ENCODE data around the gene GAPVD1.
"Not testable (repeated sequence)": the region's sequence is repeated elsewhere in the genome, so short reads cannot be mapped to it uniquely, and the experiment has no call there.

Gene GAPVD1

DNA sequence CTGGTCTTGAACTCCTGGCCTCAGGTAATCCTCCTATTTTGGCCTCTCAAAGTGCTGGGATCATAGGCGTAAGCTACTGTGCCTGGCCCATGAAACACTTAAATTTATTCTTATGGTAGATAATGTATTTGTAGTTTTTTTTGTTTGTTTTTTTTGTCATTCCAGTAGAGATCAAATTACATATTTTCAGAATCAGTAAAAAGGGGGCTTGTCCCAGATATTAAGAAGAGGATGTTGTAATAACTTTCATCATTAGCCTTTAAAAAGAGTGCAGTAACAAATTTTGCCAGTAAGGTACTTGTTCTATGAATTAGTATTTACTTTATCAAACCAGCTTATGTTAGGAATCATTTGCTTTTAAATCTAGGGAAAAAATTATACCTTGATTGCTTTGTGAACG is 42.6 kb downstream of the GAPVD1 start:
- DNase-seq (ENCODE audit: low read depth), result no peak

DNA sequence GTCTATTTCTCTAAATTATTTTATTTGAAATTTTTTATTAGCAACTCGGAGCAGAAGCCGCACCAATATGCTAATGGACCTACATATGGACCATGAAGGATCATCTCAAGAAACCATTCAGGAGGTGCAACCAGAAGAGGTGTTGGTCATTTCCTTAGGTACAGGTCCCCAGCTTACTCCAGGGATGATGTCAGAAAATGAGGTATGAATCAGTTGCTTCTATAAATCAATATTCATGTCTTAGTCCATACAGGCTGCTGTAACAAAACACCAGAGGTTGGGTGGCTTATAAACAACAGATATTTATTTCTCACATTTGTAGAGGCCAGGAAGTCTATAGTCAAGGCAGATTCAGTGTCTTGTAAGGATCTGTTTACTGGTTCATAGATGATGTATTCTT is 50.8 kb downstream of the GAPVD1 start:
- no peak for DNase-seq (ENCODE audit: low read depth)

DNA sequence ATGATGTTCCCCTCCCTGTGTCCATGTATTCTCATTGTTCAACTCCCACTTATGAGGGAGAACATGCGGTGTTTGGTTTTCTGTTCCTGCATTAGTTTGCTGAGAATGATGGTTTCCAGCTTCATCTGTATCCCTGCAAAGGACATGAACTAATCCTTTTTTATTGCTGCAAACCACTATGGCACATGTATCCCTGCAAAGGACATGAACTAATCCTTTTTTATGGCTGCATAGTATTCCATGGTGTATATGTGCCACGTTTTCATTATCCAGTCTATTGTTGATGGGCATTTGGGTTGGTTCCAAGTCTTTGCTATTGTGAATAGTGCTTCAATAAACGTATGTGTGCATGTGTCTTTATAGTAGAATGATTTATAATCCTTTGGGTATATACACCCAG is 54.7 kb downstream of the GAPVD1 start:
- DNase-seq (ENCODE audit: low read depth), result not testable (repeated sequence)

DNA sequence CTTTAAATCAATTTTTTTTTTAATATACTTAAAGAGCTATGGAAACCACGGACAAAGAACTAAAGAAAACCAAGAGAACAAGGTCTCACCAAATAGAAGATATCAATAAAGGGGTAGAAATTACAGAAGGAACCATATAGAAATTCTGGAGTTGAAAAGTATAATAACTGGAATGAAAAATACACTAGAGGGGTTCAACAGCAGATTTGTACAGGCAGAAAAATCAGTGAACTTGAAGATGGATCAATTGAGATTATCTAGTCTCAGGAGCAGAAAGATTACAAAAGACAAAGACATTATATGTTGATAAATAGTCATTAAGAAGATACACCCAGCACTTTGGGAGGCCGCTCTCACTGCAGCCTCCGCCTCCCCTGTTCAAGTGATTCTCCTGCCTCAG is 56.1 kb downstream of the GAPVD1 start:
- DNase-seq (ENCODE audit: low read depth), result no peak

DNA sequence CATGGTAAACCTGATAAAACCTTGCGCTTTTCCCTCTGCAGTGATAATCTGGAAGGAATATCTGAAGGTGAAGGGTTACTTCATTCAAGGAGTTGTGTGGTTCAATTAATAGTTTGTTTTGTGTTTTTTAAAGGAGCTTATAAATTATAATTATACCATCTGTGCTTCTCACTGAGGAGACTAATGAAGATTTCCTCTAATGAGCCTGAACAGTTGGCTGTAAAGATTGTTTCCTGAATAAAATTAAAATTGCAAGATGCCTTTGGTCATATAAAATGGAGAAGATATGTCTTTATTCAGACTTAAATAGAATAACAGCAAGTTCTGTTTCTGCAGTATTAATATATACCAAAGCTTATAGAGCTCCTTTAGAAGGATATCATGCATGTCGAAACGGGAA is 59.9 kb downstream of the GAPVD1 start:
- DNase-seq (ENCODE audit: low read depth), result no peak

DNA sequence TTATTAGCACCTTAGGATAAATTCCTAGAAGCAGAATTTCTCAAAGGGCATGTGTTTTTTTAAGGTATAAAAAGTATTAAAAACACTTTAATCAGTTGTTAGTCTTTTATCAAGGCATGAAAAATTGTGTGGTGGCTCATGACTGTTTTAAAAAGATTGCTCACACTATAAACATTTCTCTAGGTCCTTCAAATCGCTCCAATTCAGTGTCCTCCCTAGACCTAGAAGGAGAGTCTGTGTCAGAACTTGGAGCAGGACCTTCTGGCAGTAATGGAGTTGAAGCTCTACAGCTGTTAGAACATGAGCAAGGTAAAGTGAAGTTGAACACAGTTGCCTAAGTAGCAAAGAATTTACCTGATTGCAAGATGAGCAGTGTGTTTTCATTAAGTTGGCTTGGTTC is 62.0 kb downstream of the GAPVD1 start:
- no peak for DNase-seq (ENCODE audit: low read depth)

DNA sequence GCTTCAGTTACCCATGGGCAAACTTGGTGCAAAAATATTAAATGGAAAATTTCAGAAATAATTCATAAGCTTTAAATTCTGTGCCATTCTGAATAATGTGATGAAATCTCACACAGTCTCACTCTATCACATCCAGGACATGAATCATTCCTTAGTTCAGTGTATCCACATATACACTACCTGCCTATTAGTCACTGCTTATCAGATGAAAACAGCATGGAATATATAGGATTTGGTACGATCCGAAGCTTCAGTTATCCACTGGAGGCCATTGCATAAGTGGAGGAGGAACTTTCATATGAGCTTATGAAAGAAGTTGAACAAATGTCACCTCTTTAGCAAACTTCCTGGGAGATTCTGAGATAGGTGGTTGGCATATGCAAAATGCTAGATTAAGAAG is 64.2 kb downstream of the GAPVD1 start:
- no peak for DNase-seq (ENCODE audit: low read depth)

DNA sequence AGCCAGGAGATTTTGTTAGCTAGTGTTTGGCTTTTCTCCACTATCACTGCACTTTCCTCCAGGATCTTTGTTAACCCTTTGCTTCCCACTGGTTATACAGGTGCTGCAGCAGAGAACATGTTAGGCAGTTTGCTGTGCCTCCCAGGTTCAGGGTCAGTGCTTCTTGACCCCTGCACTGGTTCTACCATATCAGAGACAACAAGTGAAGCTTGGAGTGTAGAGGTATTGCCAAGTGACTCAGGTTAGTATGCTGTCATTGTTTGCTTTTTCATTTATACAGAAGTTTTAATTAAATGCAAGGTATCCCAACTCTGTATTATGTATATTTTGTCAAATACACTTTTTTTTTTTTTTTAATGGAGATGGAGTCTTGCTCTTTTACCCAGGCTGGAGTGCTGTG is 68.4 kb downstream of the GAPVD1 start:
- no peak for DNase-seq (ENCODE audit: low read depth)

DNA sequence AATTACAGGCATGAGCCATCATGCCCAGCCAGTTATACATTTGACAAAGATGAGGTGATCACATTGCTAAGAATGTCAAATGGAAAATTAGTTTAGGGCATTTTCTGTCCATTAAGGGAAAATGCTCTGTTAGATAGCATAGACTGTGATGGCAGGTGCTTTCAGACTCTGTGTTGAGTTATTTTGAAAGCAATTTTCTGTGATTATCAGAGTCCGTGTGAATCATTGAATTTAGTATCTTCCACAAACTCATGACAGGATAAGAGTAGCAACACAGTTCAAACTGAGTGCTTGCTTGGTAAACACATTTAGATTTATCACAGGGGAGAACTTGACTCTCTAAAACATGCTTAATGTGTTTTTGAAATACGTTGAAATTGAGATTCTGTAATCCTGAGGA is 69.0 kb downstream of the GAPVD1 start:
- DNase-seq (ENCODE audit: low read depth), result no peak

DNA sequence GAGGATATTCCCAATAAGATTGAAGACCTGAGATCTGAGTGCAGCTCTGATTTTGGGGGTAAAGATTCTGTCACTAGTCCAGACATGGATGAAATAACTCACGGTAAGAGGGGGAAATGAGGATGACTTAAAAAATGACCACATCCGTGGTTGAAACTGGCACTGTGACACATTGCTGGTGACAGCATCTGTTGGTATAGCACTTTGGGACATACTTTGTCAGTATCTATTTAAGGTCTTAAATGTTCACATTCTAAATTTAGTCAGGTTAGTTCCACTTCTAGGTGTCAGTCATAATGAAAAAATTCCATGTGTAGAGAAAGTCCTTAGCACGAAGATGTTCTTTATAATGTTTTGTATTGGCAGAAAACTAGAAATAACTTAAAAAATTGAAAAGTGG is 70.9 kb downstream of the GAPVD1 start:
- DNase-seq (ENCODE audit: low read depth), result no peak

DNA sequence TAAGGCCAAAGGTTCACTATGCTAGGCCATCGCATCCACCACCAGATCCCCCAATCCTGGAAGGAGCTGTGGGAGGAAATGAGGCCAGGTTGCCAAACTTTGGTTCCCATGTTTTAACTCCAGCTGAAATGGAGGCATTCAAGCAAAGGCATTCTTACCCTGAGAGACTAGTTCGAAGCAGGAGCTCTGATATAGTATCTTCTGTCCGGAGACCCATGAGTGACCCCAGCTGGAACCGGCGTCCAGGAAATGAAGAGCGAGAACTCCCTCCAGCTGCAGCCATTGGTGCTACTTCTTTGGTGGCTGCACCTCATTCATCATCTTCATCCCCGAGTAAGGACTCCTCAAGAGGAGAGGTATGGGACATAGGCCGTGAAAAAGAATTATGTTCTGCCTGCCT is 75.6 kb downstream of the GAPVD1 start:
- no peak for DNase-seq (ENCODE audit: low read depth)

DNA sequence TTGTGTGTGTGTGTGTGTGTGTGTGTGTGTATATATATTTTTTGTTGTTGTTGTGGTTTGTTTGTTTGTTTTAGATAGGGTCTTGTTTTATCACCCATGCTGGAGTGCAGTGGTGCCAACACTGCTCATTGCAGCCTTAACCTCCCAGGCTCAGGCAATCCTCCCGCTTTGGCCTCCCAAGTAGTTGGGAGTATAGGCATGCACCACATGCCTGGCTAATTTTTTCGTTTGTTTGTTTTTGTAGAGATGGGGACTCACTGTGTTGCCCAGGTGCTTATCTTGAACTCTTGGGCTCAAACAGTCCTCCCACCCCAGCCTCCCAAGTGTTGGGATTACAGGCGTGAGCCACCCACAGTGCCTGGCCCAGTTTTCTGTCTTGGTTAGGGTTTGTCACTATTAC is 77.3 kb downstream of the GAPVD1 start:
- no peak for DNase-seq (ENCODE audit: low read depth)

DNA sequence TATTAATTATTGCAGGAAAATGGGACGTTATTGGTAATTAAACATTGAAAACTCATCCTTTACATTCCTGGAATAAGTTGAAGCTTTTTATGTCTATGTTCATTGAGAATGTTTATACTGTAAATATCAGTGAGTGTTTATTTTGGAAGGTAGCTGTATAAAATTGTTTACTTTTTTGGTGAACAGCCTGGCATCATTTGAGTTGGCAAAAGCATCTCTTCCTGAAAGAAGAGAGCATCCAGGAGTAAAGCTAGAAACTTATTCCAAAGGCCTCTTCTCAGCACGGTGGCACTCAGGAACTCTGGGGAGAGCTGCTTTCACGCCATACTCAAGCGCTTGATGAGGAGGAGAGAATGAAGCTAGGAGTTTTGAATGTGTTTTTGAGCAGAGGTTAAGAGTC is 79.9 kb downstream of the GAPVD1 start:
- no peak for DNase-seq (ENCODE audit: low read depth)

DNA sequence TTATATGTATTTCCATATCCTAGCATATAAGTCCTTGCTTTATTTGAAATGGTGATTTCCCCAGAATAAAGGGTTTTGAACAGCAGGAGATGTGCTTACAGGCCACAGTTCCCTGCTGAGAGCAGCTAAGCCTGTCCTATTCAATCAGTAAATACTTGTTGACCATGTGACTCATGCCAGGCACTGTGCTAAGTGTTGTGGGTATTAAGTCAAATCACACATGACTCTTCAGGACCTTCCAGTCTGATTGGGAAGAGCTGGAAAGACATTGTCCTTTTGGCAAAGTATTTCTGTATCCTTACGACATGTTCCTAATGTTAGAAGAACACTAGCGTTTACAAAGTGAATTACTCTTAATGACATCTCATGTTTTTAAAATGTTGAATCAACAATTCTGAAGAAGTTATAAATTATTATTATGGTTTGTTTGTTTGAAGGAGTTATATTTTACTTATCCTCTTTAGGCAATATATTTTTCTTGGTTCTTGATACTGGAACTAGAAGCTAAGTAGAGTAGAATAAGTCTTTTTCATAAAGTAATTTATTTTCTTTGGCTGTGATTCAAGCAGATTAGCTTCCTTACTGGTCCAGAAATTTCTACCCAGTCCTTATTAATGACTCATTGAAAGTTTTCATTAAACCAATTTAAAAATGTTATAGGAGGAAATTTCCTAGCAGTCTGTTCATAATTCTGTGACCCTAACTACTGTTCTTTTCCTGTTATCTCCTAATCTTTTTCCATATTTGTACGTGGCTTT is 82.1 kb downstream of the GAPVD1 start:
- no peak for DNase-seq (ENCODE audit: low read depth)

DNA sequence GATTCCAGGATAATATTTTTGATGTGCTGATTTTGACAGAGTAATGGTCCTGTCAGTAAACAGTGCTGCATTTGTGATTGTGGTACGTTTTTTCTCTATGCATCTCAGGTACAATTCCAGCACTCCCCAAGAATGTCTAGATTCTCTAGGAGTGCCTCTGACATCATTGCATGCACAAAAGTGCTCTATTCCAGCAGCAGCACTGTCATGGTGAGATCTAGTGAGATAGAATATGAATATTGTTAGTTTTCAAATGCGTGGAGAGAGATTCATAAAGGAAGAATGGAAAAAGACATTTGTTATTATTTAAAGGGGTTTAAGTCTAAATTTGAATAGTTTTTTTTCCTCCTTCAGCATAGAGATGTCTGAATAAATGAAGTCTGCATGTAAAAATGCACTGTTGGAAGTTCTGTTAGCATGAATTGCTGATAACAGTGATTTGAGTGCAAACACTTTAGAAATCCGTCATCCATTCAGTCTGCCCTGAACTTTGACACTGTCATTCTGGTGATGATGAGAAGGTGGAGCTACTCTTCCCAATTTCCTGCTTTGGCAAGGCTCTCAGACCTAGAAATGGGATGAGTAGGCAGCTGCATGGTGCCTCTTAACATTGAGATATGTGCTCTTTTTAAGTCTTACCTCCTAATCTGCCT is 84.6 kb downstream of the GAPVD1 start:
- no peak for DNase-seq (ENCODE audit: low read depth)

DNA sequence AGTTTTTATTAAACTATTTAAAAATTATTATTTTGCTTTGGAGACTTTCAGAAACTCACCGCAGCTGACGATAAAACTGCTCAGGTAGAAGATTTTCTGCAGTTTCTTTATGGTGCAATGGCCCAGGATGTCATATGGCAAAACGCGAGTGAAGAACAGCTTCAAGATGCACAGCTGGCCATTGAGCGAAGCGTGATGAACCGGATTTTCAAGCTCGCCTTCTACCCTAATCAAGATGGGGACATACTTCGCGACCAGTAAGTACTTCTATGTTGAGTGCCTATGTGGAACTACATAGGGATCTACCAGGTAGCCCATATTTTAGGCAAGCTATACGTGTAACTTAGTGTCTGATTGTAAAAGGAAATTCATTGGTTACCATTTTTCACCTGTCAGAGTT is 94.0 kb downstream of the GAPVD1 start:
- no peak for DNase-seq (ENCODE audit: low read depth)

DNA sequence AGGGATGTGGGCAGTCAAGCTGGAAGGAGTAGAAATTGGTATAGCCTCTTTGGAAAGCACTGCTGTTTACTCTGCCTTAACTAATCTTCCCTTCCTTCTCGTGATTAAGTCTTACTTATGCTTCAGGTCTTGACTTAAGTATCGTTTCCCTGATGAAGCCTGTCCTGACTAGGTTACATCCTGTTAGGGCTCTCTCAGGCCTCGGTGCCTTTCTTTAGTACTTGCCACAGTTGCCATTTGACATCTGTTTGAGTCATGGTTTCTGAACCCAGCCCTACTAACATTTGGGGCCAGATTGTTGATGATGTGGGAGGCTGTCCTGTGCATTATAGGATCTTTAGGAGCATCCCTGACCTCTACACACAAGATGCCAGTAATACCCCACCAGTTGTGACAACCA is 94.4 kb downstream of the GAPVD1 start:
- DNase-seq (ENCODE audit: low read depth), result no peak

DNA sequence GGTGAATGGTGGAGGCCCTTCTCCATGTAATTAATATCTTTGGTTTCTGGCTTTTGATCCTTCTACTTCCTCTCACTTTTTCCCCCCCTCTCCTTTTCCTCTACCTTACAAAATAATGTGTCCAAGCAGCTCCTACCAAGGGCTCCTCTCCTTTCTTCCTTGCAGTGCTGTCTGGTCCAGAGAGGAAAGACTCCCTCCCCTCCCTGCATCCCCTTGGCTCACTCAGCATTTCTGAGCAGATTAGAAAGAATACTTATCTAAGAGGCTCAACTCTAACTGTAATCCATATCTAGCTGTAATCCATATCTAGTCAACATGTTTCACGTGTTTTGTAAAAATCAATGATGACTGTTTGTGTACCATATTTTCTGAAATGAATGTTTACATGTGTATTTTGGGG is 97.4 kb downstream of the GAPVD1 start:
- no peak for DNase-seq (ENCODE audit: low read depth)

DNA sequence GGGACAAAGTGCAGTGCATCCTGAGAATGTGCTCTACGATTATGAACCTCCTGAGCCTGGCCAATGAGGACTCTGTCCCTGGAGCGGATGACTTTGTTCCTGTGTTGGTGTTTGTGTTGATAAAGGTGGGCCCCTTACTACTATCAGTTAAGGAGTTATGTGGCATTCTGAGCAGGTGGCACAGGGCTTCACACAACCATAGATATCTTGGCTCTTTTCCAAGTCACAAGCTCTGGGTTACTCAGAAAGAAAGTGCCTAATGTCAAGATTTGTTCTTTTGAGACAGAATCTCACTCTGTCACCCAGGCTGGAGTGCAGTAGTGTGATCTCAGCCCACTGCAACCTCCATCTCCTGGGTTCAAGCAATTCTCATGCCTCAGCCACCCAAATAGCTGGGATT is 99.0 kb downstream of the GAPVD1 start:
- DNase-seq (ENCODE audit: low read depth), result no peak

DNA sequence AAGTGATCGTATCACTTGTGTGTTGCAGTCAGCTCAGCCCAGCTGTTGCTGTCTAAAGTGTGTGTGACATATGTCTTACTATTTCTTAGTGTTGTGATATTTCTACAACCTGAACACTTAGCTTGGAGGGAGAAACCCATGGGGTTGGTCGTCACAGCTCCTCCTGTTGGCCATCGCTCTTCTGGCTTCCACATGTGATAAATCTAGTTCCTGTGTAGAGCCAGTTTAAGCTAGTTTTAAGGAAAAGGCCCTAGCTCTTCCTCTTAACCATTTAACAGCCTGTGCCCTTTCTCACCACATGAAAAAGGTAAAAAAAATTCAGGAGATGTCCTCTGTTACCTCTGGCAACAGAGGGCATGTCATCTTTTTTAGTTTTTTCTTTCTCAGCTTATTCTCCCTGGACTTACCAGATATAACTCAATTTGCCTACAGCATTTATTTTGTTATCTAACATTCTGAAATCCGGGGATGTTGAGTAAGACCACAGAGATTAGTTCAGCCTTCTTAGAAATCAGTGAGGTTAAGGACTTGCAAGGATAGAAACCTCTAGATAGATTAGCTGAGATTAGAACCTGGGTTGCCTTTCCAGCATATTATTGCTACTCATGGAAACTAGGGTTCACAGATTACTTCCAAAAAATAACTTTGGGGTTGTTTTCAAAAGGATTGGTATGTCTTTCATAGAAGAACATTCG is 100.4 kb downstream of the GAPVD1 start:
- no peak for DNase-seq (ENCODE audit: low read depth)

DNA sequence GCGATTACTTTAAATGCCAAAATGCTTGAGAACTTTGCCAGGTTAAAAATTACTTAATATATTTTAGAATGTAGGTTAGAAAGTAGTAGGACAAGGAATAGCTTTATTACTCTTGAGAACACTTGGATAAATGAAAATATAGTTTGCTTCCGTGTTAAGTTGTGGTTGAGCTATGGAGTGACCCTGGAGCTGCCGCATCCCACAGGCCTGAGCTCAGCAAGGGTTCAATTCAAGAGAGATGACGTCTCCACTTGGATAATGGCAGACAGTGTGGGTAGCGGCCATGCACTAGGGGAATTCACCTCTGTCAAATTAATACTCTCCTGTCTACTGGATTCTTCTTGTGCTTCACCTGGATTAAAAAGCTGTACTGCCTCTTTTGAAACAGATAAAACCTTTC is 105.0 kb downstream of the GAPVD1 start:
- DNase-seq (ENCODE audit: low read depth), result no peak

DNA sequence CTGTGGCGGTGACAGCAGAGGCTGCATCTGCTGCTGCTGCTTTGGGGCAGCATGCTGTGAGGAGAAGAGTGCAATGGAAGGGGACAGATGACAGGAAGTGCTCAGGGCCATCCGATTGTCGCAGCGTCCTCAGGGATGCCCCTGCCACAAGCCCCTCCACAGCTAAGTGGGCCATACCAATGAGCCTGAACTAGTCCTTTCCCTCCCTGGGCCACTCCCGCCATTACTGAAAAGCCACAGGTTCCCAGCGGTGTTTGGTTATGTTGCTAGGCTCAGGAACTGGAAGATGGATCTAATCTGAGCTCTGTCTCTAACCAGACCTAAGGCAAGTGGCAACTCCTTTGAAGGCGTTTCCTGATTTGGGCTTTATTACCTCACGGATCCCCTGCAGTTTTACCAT is 109.2 kb downstream of the GAPVD1 start:
- DNase-seq (ENCODE audit: low read depth), result no peak

DNA sequence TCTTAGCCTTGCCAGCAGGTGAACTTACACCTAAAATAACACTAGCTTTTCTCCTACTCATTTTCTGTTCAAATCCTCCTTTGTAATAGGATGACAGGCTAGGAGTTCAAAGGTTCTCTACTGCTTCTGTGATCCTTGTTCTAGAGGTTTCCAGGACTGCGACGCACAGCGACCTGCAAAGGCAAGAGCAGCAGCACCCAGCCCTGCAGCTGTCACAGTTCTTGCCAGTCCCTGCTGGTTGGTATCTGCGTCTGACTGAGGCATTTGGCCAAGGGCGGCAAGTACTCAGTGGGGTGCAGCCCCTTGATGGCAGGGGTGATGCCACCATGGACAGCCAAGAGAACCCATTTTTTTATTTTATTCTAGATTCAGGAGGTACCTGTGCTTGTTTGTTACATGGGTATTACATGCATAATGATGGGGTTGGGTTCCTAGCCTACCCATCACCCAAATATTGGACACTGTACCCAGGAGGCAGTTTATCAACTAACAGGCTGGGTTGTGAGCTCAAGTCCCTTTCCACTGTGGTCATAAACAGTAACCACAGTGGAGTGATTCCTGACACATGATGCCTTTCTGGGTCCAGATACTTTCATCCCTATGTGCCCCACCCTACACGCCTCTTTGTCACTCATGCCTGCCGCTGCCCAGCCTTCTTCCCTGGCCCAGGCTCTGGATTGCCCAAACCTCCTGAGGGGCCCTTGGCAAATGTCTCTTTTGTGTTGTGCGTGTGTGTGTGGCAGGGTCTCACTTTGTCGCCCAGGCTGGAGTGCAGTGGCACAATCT is 111.0 kb downstream of the GAPVD1 start:
- DNase-seq (ENCODE audit: low read depth), result no peak

All from activated T-cell treated with anti-CD3 and anti-CD28 coated beads for 24 hours (primary cell).